ENCODE data around the gene HSPG2.

- TF ChIP-seq, protein P1, sequence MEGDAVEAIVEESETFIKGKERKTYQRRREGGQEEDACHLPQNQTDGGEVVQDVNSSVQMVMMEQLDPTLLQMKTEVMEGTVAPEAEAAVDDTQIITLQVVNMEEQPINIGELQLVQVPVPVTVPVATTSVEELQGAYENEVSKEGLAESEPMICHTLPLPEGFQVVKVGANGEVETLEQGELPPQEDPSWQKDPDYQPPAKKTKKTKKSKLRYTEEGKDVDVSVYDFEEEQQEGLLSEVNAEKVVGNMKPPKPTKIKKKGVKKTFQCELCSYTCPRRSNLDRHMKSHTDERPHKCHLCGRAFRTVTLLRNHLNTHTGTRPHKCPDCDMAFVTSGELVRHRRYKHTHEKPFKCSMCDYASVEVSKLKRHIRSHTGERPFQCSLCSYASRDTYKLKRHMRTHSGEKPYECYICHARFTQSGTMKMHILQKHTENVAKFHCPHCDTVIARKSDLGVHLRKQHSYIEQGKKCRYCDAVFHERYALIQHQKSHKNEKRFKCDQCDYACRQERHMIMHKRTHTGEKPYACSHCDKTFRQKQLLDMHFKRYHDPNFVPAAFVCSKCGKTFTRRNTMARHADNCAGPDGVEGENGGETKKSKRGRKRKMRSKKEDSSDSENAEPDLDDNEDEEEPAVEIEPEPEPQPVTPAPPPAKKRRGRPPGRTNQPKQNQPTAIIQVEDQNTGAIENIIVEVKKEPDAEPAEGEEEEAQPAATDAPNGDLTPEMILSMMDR (conservative IDR thresholded peaks at IDR 0.05; ENCODE audit: low read length), result no peak
- no peak for TF ChIP-seq EZH2phosphoT487 (IDR thresholded peaks at IDR 0.05; ENCODE audit: borderline replicate concordance, low read depth, low read length)
Observed at GRCh38 chr1:21830792-21831453, 106.2 kb downstream of the HSPG2 start.
